OCI-LY7 (cell line): ENCODE measurements around the gene ADAM12.
A peak's percentile ranks its signal among the peaks of the same experiment; 100 is the strongest.

Experiments used
- CTCF ChIP-seq: fragments of 200-600 bp; sonication (generic); conservative IDR thresholded peaks from 2 replicates; pipeline ENCODE4 v1.5.1; 2014; ENCODE audit warnings: mild to moderate bottlenecking, antibody characterized with exemption, low read length, moderate library complexity, mixed read lengths
- EZH2phosphoT487 ChIP-seq: fragments of 200-600 bp; sonication (generic); IDR thresholded peaks from 2 replicates; pipeline ENCODE4 v1.6.1; 2018; ENCODE audit warnings: low read depth, borderline replicate concordance, mild to moderate bottlenecking, mixed run types, antibody characterized with exemption, low read length, moderate library complexity, mixed read lengths

GRCh38 chr10:126097558-126098225 lies 290.6 kb downstream of the ADAM12 start:
- TF ChIP-seq CTCF (peak; percentile 46; the same call in 1 of the 2 replicates), EZH2phosphoT487 (no peak)
